B cell (primary cell): ENCODE measurements around the gene TBC1D30. TPM values are rescaled to one million over a fixed set of nuclear protein-coding genes. Genes with fewer than 3 reads are reported as not detected.

ENCODE experiments used
- ATAC-seq: fragments of 200-7000 bp; cut with Tn5 transposase; one replicate; pipeline ENCODE4 v1.10.0; 2021; ENCODE audit warnings: low read depth, mild to moderate bottlenecking, moderate number of reproducible peaks, moderate library complexity
- CTCF ChIA-PET: fragments of 350-600 bp; sonication (Branson Sonifier 250); formaldehyde crosslinking; loops from one replicate; lab custom pipeline; 2021; ENCODE audit warnings: antibody characterized with exemption, inconsistent platforms; lab: Charles Lee
- POLR2A ChIA-PET: fragments of 350-600 bp; sonication (Branson Sonifier 250); formaldehyde crosslinking; loops from one replicate; lab custom pipeline; 2021; ENCODE audit warnings: antibody characterized with exemption; lab: Charles Lee
- DNase-seq: peaks from one replicate; pipeline ENCODE4 v3.0.0; 2013
- H2AFZ ChIP-seq: 2 replicates; pipeline ENCODE4 v1.6.1; 2012; ENCODE audit warnings: mild to moderate bottlenecking, low read depth, low read length; ENCODE audit not compliant: insufficient read depth, poor library complexity, severe bottlenecking
- H3K27ac ChIP-seq, 2 donors: 1 replicate in 1 of 2; 2 replicates in 1 of 2; pipeline ENCODE4 v1.5.1; 2012 to 2013; ENCODE audit warnings: low read length in 2 of 2, mild to moderate bottlenecking in 2 of 2, moderate library complexity in 1 of 2
- H3K27me3 ChIP-seq, 4 experiments: fragments of 200-600 bp in 1 of 4; sonication (generic) in 1 of 4; replicated peaks in 1 of 4; 1 replicate in 2 of 4; 2 replicates in 2 of 4; pipeline versions ENCODE4 v1.6.1 to v1.7.0; 2013 to 2016; ENCODE audit warnings: low read length in 3 of 4, mild to moderate bottlenecking in 2 of 4, mixed read lengths in 1 of 4, moderate library complexity in 1 of 4; ENCODE audit not compliant: insufficient read depth in 4 of 4, control insufficient read depth in 3 of 4; ENCODE audit errors: control extremely low read depth in 1 of 4
- H3K36me3 ChIP-seq, 2 experiments: replicated peaks in 1 of 2; 1 replicate in 1 of 2; 2 replicates in 1 of 2; pipeline versions ENCODE4 v1.6.1 to v1.7.1; 2013; ENCODE audit warnings: low read length in 1 of 2; ENCODE audit not compliant: insufficient read depth in 2 of 2, control insufficient read depth in 1 of 2; ENCODE audit errors: control extremely low read depth in 1 of 2, extremely low read depth in 1 of 2
- H3K4me1 ChIP-seq, 2 donors: fragments of 200-600 bp in 1 of 2; sonication (generic) in 1 of 2; 1 replicate in 1 of 2; 2 replicates in 1 of 2; pipeline versions ENCODE4 v1.5.1 to v1.6.1; 2013 to 2017; ENCODE audit warnings: low read length in 2 of 2; ENCODE audit not compliant: control insufficient read depth in 2 of 2, insufficient read depth in 2 of 2
- H3K4me2 ChIP-seq: replicated peaks from 2 replicates; pipeline ENCODE3; 2012; ENCODE audit warnings: mild to moderate bottlenecking, low read depth, low read length; ENCODE audit not compliant: poor library complexity, severe bottlenecking
- H3K4me3 ChIP-seq, 5 experiments: fragments of 200-600 bp in 1 of 5; sonication (generic) in 1 of 5; 1 replicate in 3 of 5; 2 replicates in 2 of 5; pipeline versions ENCODE4 v1.5.1 to v1.7.0; 2011 to 2016; ENCODE audit warnings: low read length in 4 of 5, mild to moderate bottlenecking in 4 of 5, low read depth in 2 of 5, control low read depth in 1 of 5, moderate library complexity in 1 of 5; ENCODE audit not compliant: insufficient read depth in 1 of 5; ENCODE audit errors: control extremely low read depth in 1 of 5, extremely low read depth in 1 of 5
- H3K79me2 ChIP-seq: fragments of 200-600 bp; sonication (generic); one replicate; pipeline ENCODE4 v1.6.0; 2016; ENCODE audit warnings: low read length; ENCODE audit not compliant: control insufficient read depth, insufficient read depth
- H3K9ac ChIP-seq: fragments of 200-600 bp; sonication (generic); 2 replicates; pipeline ENCODE4 v1.6.1; 2017; ENCODE audit warnings: mild to moderate bottlenecking, low read length, moderate library complexity
- H3K9me3 ChIP-seq, 3 donors: one replicate each; pipeline versions ENCODE4 v1.6.1 to v1.7.1; 2013; ENCODE audit warnings: low read length in 2 of 3; ENCODE audit not compliant: control insufficient read depth in 2 of 3, insufficient read depth in 1 of 3; ENCODE audit errors: control extremely low read depth in 1 of 3
- H4K20me1 ChIP-seq: 2 replicates; pipeline ENCODE4 v1.6.0; 2012; ENCODE audit warnings: mild to moderate bottlenecking, low read length; ENCODE audit not compliant: insufficient read depth, control insufficient read depth, poor library complexity, severe bottlenecking
- H3K27ac Mint-ChIP-seq: one replicate; pipeline ENCODE4 v1.8.0; 2021; ENCODE audit warnings: mixed read lengths
- H3K27me3 Mint-ChIP-seq: one replicate; pipeline ENCODE4 v1.8.0; 2021; ENCODE audit warnings: mixed read lengths
- H3K4me1 Mint-ChIP-seq: one replicate; pipeline ENCODE4 v1.8.0; 2021; ENCODE audit warnings: mixed read lengths
- H3K4me3 Mint-ChIP-seq: one replicate; pipeline ENCODE4 v1.8.0; 2021; ENCODE audit warnings: mixed read lengths
- H3K9me3 Mint-ChIP-seq: one replicate; pipeline ENCODE4 v1.8.0; 2022; ENCODE audit warnings: mixed read lengths; ENCODE audit not compliant: insufficient read depth
- CTCF ChIP-seq: fragments of 200-600 bp; IDR thresholded peaks from one replicate; pipeline ENCODE4 v1.8.0; 2022; ENCODE audit warnings: antibody characterized with exemption, mild to moderate bottlenecking
- EZH2 ChIP-seq: IDR thresholded peaks from 2 replicates; pipeline ENCODE4 v1.6.1; 2012; ENCODE audit warnings: borderline replicate concordance, low read depth, mild to moderate bottlenecking, moderate library complexity, low read length; ENCODE audit not compliant: insufficient read depth, poor library complexity, severe bottlenecking
- WGBS: methylation state at CpG from one replicate; pipeline ENCODE4 v1.1.5; 2013; ENCODE audit warnings: missing lambda C conversion rate; ENCODE audit not compliant: insufficient coverage; 5-methylcytosine and 5-hydroxymethylcytosine counted together
- intact Hi-C: fragments of 100-400 bp; cut with micrococcal nuclease; formaldehyde crosslinking; loops from one replicate; pipeline ENCODE4 v1.10.0; 2022
- polyA plus RNA-seq: library from polyadenylated mRNA; depleted of rRNA; stranded (reverse); fragments of >200 nt; gene quantifications from 2 replicates; pipeline ENCODE4 v1.2.3, GENCODE V29; 2012
- total RNA-seq, 2 donors: library from RNA; stranded (reverse); fragments of 120-200 nt in 1 of 2; gene quantifications; 1 replicate in 1 of 2; 2 replicates in 1 of 2; pipeline versions ENCODE4 v1.2.3 to v1.2.4, GENCODE V29; 2013 to 2022

TBC1D30 gene
- total and polyA plus RNA-seq, 2 donors (not counting 1 experiment from before 2014, with no cell fraction given): 0.06 to 0.10 TPM

- Mint-ChIP-seq H3K9me3 (peaks cover 4% of the 10 kb centered on the region), H3K4me1 (peaks cover 24% of the 10 kb centered on the region), H3K27me3 (peaks cover 62% of the 10 kb centered on the region), H3K4me3 (peak overlapping the region; percentile 91), H3K27ac (no peak overlapping the region)
- Histone ChIP-seq H3K36me3 (no peaks in the 10 kb centered on the region), H3K4me2 (peak overlapping the region; percentile 90), H3K4me3 (peak overlapping the region in 4 of 5 experiments; percentile 41 to 69 (median 56)), H4K20me1 (no peaks in the 10 kb centered on the region), H3K9me3 (peaks cover 3 to 7% (median 4%) of the 10 kb centered on the region in 3 donors), H3K27me3 (peaks cover 0 to 41% (median 22%) of the 10 kb centered on the region in 4 experiments), H3K79me2 (no peaks in the 10 kb centered on the region), H3K9ac (peak overlapping the region; percentile 64), H3K27ac (no peak overlapping the region), H3K4me1 (peaks cover 22% of the 10 kb centered on the region in 2 donors), H2AFZ (peak overlapping the region; percentile 77)
- intact Hi-C loops: loop anchor here (2.0 kb wide), 2 partner anchors 16 to 22 kb away; partner anchors contain the start of gene GNS
- DNase-seq (peak; percentile 46), ATAC-seq (peak; percentile 62)
- CTCF ChIA-PET: interaction anchor here (0.8 to 3.8 kb wide), 7 partner anchors 9 to 21 kb away, joined by 3 to 30 read pairs (median 4); no protein-coding TSS in a partner anchor
- POLR2A ChIA-PET: interaction anchor here (0.7 kb wide), 1 partner anchor 231 kb away, joined by 3 read pairs; no protein-coding TSS in a partner anchor
- 1% methylated on average over 103 of the region's 103 CpGs for WGBS
- peak; percentile 21 for TF ChIP-seq EZH2
- no peak for TF ChIP-seq CTCF
Measured at GRCh38 chr12:64780531-64781279, 43.7 kb upstream of the TBC1D30 start.
